ENCODE measurements around the gene SYNE4. TPM values are rescaled to one million over a fixed set of nuclear protein-coding genes. Genes with fewer than 3 reads are reported as not detected.
"Not testable (repeated sequence)": the region's sequence is repeated elsewhere in the genome, so short reads cannot be mapped to it uniquely, and the experiment has no call there.

The SYNE4 gene
- polyA plus RNA-seq, 4 donors = 1.7 to 15.3 (median 10.0) TPM

- DNase-seq (ENCODE audit: low read depth in 4 of 4, low spot score in 3 of 4) = no peak
Measured at GRCh38 chr19:35959040-35959967, 49.3 kb downstream of the SYNE4 start.

GRCh38 chr19:35958660-35959039 lies 50.0 kb downstream of the SYNE4 start:
- no peak for DNase-seq (ENCODE audit: low read depth in 4 of 4, low spot score in 3 of 4)

GRCh38 chr19:35957411-35957810 lies 51.2 kb downstream of the SYNE4 start:
- not testable (repeated sequence) for DNase-seq (ENCODE audit: low read depth in 4 of 4, low spot score in 3 of 4)

GRCh38 chr19:35955881-35956634 lies 52.6 kb downstream of the SYNE4 start:
- no peak for DNase-seq (ENCODE audit: low read depth in 4 of 4, low spot score in 3 of 4)

Other genes starting within 250 kb of the SYNE4 start
- 10 to 100 TPM; 18.4 to 43.8 (median 26.5) TPM for gene ARHGAP33, start 233.2 kb downstream of the SYNE4 start, polyA plus RNA-seq (ENCODE audit: insufficient read length in 4 of 4)
- gene PRODH2, start 196.0 kb downstream of the SYNE4 start, polyA plus RNA-seq (ENCODE audit: insufficient read length in 4 of 4) = 10 to 100 TPM in 3 of 4 donors, under 1 TPM in 1; 0.41 to 51.0 (median 25.1) TPM
- gene NPHS1, start 156.3 kb downstream of the SYNE4 start, polyA plus RNA-seq (ENCODE audit: insufficient read length in 4 of 4) = 100 to 1,000 TPM in 3 of 4 donors, 1 to 10 TPM in 1; 2.9 to 185 (median 128) TPM
- 10 to 100 TPM in 2 of 4 donors, 1 to 10 TPM in 2; 1.8 to 12.4 (median 10.1) TPM for gene KIRREL2, start 151.9 kb downstream of the SYNE4 start, polyA plus RNA-seq (ENCODE audit: insufficient read length in 4 of 4)
- gene APLP1, start 140.2 kb downstream of the SYNE4 start, polyA plus RNA-seq (ENCODE audit: insufficient read length in 4 of 4) = 10 to 100 TPM; 23.6 to 48.5 (median 31.7) TPM
- gene NFKBID, start 108.3 kb downstream of the SYNE4 start, polyA plus RNA-seq (ENCODE audit: insufficient read length in 4 of 4) = 1 to 10 TPM; 1.9 to 6.2 (median 4.5) TPM
- gene HCST, start 106.3 kb downstream of the SYNE4 start, polyA plus RNA-seq (ENCODE audit: insufficient read length in 4 of 4) = 1 to 10 TPM; 3.1 to 4.7 (median 3.2) TPM
- 10 to 100 TPM in 3 of 4 donors, 1 to 10 TPM in 1; 8.1 to 26.7 (median 12.8) TPM for gene TYROBP, start 100.5 kb downstream of the SYNE4 start, polyA plus RNA-seq (ENCODE audit: insufficient read length in 4 of 4)
- gene LRFN3, start 72.4 kb downstream of the SYNE4 start, polyA plus RNA-seq (ENCODE audit: insufficient read length in 4 of 4) = 10 to 100 TPM in 3 of 4 donors, 1 to 10 TPM in 1; 9.8 to 17.9 (median 13.7) TPM
- gene SDHAF1, start 13.6 kb downstream of the SYNE4 start, polyA plus RNA-seq (ENCODE audit: insufficient read length in 4 of 4) = 10 to 100 TPM; 10.6 to 17.5 (median 11.4) TPM
- 10 to 100 TPM; 12.4 to 19.0 (median 15.4) TPM for gene ALKBH6, start 5.4 kb upstream of the SYNE4 start, polyA plus RNA-seq (ENCODE audit: insufficient read length in 4 of 4)
- gene CLIP3, start 24.1 kb upstream of the SYNE4 start, polyA plus RNA-seq (ENCODE audit: insufficient read length in 4 of 4) = 10 to 100 TPM; 58.8 to 71.4 (median 59.9) TPM
- gene THAP8, start 45.5 kb upstream of the SYNE4 start, polyA plus RNA-seq (ENCODE audit: insufficient read length in 4 of 4) = 10 to 100 TPM in 2 of 4 donors, 1 to 10 TPM in 2; 6.6 to 15.0 (median 10.2) TPM
- gene WDR62, start 46.1 kb upstream of the SYNE4 start, polyA plus RNA-seq (ENCODE audit: insufficient read length in 4 of 4) = 1 to 10 TPM; 3.2 to 6.4 (median 4.3) TPM
- not detected for gene OVOL3, start 102.3 kb upstream of the SYNE4 start, polyA plus RNA-seq (ENCODE audit: insufficient read length in 4 of 4)
- 10 to 100 TPM; 38.9 to 68.6 (median 42.7) TPM for gene POLR2I, start 106.1 kb upstream of the SYNE4 start, polyA plus RNA-seq (ENCODE audit: insufficient read length in 4 of 4)
- gene TBCB, start 106.7 kb upstream of the SYNE4 start, polyA plus RNA-seq (ENCODE audit: insufficient read length in 4 of 4) = 100 to 1,000 TPM; 101 to 135 (median 111) TPM
- 100 to 1,000 TPM; 461 to 599 (median 568) TPM for gene CAPNS1, start 131.3 kb upstream of the SYNE4 start, polyA plus RNA-seq (ENCODE audit: insufficient read length in 4 of 4)
- gene COX7A1, start 143.6 kb upstream of the SYNE4 start, polyA plus RNA-seq (ENCODE audit: insufficient read length in 4 of 4) = 10 to 100 TPM; 22.8 to 44.9 (median 27.0) TPM
- 1 to 10 TPM; 5.5 to 9.1 (median 6.6) TPM for gene ZNF565, start 205.9 kb upstream of the SYNE4 start, polyA plus RNA-seq (ENCODE audit: insufficient read length in 4 of 4)
- 100 to 1,000 TPM; 120 to 179 (median 134) TPM for gene ZNF146, start 206.3 kb upstream of the SYNE4 start, polyA plus RNA-seq (ENCODE audit: insufficient read length in 4 of 4)

Measured in left renal pelvis (tissue), 4 donors.